GM10248 (cell line): ENCODE measurements around the gene MYBPC1.

ENCODE experiments used
- CTCF ChIA-PET: fragments of 300-600 bp; sonication (Branson Sonifier 250); formaldehyde crosslinking; extraction: SDS; loops from one replicate; lab custom pipeline; 2021; ENCODE audit warnings: antibody characterized with exemption; lab: Yijun Ruan, JAX
- POLR2A ChIA-PET: fragments of 350-650 bp; sonication (Branson Sonifier 250); formaldehyde crosslinking; extraction: SDS; loops from one replicate; lab custom pipeline; 2020; ENCODE audit warnings: antibody characterized with exemption; lab: Yijun Ruan, JAX
- DNase-seq: peaks from one replicate; pipeline ENCODE4 v3.0.0; 2012; ENCODE audit errors: extremely low spot score
- TF ChIP-seq, protein P1 (sequence below): IDR thresholded peaks from 2 replicates; pipeline ENCODE4 v1.5.1; 2012; ENCODE audit warnings: mild to moderate bottlenecking, low read depth; ENCODE audit errors: extremely low read depth, missing control alignments, control extremely low read depth

The MYBPC1 gene

DNA sequence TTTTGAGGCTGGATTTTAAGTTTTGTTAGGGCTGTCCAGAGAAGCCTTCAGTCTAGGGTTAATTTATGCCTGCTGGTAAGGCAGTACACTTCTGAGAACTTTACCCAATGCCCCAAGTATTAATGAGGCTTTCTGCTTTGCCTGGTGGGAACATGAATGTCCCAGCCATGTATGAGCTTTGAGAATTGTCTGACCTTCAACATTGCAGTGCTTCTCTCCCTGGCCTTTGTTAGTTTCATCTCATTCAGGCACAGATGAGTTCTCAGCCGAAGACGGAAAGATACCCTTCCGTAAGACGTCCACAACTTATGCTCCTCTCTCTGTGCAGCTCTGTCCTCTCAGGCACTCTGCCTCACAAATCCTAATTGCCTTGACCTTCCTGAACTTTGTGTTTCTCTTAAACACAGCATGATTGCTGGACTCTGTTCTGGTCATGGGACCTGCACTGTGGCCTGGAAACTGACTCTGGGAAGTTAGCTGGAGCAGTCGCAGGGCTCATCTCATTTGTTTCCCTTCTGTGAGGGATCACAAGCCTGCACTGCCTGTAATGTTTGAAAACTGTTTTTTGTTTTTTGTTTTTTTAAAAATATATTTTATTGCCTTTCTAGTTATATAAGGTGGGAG is 118.4 kb downstream of the MYBPC1 start:
- DNase-seq = no peak
- CTCF ChIA-PET = interaction anchor here (1.2 to 1.5 kb wide), 2 partner anchors 15 to 142 kb away, joined by 3 to 5 read pairs; no protein-coding TSS in a partner anchor
- POLR2A ChIA-PET = no interaction called here
- TF ChIP-seq, protein P1, sequence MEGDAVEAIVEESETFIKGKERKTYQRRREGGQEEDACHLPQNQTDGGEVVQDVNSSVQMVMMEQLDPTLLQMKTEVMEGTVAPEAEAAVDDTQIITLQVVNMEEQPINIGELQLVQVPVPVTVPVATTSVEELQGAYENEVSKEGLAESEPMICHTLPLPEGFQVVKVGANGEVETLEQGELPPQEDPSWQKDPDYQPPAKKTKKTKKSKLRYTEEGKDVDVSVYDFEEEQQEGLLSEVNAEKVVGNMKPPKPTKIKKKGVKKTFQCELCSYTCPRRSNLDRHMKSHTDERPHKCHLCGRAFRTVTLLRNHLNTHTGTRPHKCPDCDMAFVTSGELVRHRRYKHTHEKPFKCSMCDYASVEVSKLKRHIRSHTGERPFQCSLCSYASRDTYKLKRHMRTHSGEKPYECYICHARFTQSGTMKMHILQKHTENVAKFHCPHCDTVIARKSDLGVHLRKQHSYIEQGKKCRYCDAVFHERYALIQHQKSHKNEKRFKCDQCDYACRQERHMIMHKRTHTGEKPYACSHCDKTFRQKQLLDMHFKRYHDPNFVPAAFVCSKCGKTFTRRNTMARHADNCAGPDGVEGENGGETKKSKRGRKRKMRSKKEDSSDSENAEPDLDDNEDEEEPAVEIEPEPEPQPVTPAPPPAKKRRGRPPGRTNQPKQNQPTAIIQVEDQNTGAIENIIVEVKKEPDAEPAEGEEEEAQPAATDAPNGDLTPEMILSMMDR = no peak

DNA sequence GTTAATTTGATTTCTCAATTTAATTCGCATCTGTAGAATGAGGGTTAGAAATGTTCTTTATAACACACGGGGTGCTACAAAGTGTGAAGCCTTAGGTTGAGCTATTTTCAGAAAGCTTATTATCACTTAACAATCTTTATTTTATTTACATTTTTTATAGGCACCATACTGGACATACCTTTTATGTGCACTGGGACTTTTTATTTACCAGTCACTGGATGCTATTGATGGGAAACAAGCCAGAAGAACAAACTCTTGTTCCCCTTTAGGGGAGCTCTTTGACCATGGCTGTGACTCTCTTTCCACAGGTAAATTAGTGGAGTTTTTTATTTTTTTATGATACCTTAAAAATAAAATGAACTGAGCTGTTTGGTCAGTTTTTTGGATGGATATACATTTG is 119.2 kb downstream of the MYBPC1 start:
- DNase-seq = no peak
- TF ChIP-seq, protein P1 = no peak
- ChIA-PET POLR2A (no interaction called here), CTCF (interaction anchor here (1.2 to 1.5 kb wide), 2 partner anchors 16 to 143 kb away, joined by 3 to 5 read pairs; no protein-coding TSS in a partner anchor)

DNA sequence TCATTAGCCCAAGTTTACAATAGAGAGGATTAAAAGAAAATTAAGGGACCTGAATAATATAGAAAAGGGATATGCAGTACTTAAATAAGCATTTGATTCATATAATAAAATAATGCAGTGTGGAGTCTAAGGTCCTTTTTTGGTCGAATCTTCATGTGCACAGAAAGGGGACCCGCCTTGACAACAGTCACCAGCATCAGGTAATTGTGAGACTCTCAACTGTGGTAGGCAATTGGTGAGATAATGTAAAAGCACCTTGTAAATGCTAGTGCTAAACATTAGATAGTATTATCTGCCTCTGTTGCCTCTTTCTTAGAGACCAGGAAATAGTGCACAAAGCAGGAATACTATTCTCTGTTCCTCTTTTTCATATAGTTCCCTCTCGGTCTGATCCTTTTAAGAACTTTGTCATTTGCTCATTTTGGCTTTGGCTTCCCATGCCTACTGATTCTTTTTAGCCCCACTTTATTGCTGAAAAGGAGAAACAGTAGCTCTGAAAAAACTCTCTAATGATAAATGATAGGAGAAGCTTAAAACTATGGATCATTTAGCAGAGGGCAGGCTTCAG is 120.2 kb downstream of the MYBPC1 start:
- TF ChIP-seq, protein P1 = no peak
- no peak for DNase-seq
- ChIA-PET CTCF (interaction anchor here (0.7 to 1.0 kb wide), 2 partner anchors 8 to 10 kb away, joined by 3 to 4 read pairs; no protein-coding TSS in a partner anchor), POLR2A (no interaction called here)

DNA sequence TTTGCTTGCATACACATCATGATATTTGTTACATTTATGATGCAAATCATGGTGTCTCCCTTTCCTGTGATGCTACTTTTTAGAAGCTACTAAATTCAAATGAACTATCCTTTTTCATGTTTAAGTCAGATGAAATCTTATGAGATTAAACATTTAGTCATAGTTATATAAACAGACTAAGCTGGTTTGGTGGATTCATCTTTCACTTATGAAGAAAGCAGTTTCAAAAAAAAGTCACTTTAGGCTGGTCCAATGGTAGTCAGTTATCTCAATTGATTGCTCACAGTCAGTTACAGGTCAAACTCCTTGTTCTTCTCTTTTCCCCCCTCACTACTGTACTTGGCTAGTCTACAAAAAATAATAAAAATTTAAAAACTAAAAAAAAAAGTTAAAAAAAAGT is 124.8 kb downstream of the MYBPC1 start:
- DNase-seq = no peak
- CTCF ChIA-PET = interaction anchor here (0.8 to 1.3 kb wide), 3 partner anchors 9 to 23 kb away, joined by 3 read pairs; no protein-coding TSS in a partner anchor
- TF ChIP-seq, protein P1 = no peak
- POLR2A ChIA-PET = no interaction called here

DNA sequence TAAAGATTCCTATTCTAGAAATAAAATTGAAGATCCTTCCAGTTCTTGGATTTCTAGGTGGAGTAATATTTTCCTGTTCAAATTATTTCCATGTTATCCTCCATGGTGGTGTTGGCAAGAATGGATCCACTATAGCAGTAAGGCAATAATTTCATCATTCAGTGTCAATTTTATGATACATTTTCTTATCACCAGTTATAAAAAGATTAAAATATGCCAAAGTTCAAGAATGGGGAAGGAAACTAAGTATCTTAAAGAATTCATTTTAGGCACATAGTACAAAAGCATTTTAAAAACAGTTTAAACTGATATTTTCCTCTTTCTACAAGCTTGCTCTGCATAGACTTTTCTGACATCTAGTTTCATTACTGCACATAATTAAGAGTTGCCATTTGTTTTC is 125.3 kb downstream of the MYBPC1 start:
- no peak for DNase-seq
- ChIA-PET POLR2A (no interaction called here), CTCF (interaction anchor here (0.8 to 1.3 kb wide), 3 partner anchors 10 to 22 kb away, joined by 3 read pairs; no protein-coding TSS in a partner anchor)
- TF ChIP-seq, protein P1 = no peak

DNA sequence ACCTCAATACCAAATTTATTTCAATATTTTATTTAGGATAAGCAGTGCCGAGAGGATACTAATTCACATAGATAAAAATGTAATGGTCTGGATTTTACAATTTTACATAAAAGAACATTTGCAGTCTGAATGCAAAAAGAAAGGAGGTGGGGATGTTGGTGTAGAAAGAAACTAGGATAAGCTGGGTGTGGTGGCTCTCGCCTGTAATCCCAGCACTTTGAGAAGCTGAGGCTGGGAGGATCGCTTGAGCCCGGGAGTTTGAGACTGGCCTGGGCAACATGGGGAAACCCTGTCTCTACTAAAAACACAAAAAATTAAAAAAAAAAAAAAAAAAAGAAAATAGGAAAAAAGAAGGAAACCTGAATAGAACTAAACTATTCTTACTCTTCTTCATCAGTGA is 127.6 kb downstream of the MYBPC1 start:
- DNase-seq = no peak
- TF ChIP-seq, protein P1 = no peak
- CTCF ChIA-PET = interaction anchor here (0.8 kb wide), 1 partner anchor 16 kb away, joined by 3 read pairs; the partner anchor contains the start of gene SYCP3
- POLR2A ChIA-PET = interaction anchor here (0.6 kb wide), 1 partner anchor 17 kb away, joined by 3 read pairs; the partner anchor contains the start of gene SYCP3
